Keratinocyte (primary cell): ENCODE data around the gene TMEM54. TPM values are rescaled to one million over a fixed set of nuclear protein-coding genes. Genes with fewer than 3 reads are reported as not detected.

Experiments used
- DNase-seq: peaks from one replicate; pipeline ENCODE4 v3.0.0-alpha.2; 2011; ENCODE audit warnings: low read depth, missing footprints, low spot score
- FAIRE-seq: peaks from 2 replicates; lab custom pipeline; 2011; peaks lifted over from hg19 to GRCh38; lab: Jason Lieb, UNC
- H2AFZ ChIP-seq: 2 replicates; pipeline ENCODE4 v1.6.0; 2012; ENCODE audit warnings: low read length, control low read depth, inconsistent platforms; ENCODE audit not compliant: control insufficient read depth
- H3K27ac ChIP-seq: 2 replicates; pipeline ENCODE4 v1.5.1; 2011; ENCODE audit warnings: low read length; ENCODE audit not compliant: control insufficient read depth, insufficient read depth
- H3K27me3 ChIP-seq: 3 replicates; pipeline ENCODE4 v1.6.0; 2011; ENCODE audit warnings: low read length; ENCODE audit not compliant: control insufficient read depth, insufficient read depth; ENCODE audit errors: extremely low read depth
- H3K36me3 ChIP-seq, 2 experiments: 2 replicates in 1 of 2; 3 replicates in 1 of 2; pipeline ENCODE4 v1.5.1; 2011; ENCODE audit warnings: low read length in 2 of 2, mild to moderate bottlenecking in 1 of 2; ENCODE audit not compliant: control insufficient read depth in 2 of 2, insufficient read depth in 2 of 2; ENCODE audit errors: extremely low read depth in 1 of 2
- H3K4me1 ChIP-seq: 3 replicates; pipeline ENCODE4 v1.5.1; 2011; ENCODE audit warnings: low read length; ENCODE audit not compliant: control insufficient read depth, insufficient read depth; ENCODE audit errors: extremely low read depth
- H3K4me2 ChIP-seq: 3 replicates; pipeline ENCODE4 v1.6.0; 2011; ENCODE audit warnings: low read depth, low read length; ENCODE audit not compliant: control insufficient read depth, insufficient read depth; ENCODE audit errors: extremely low read depth
- H3K4me3 ChIP-seq, 3 experiments: fragments of 200-600 bp in 1 of 3; sonication (generic) in 1 of 3; 2 replicates in 2 of 3; 3 replicates in 1 of 3; pipeline ENCODE4 v1.5.1; 2011 to 2016; ENCODE audit warnings: low read length in 3 of 3, mild to moderate bottlenecking in 3 of 3, control low read depth in 2 of 3, inconsistent platforms in 1 of 3, low read depth in 1 of 3, mixed read lengths in 1 of 3, mixed run types in 1 of 3, moderate library complexity in 1 of 3; ENCODE audit not compliant: control insufficient read depth in 2 of 3, insufficient read depth in 2 of 3; ENCODE audit errors: extremely low read depth in 1 of 3
- H3K79me2 ChIP-seq: 2 replicates; pipeline ENCODE4 v1.6.0; 2012; ENCODE audit warnings: low read length; ENCODE audit not compliant: control insufficient read depth, insufficient read depth
- H3K9ac ChIP-seq: 3 replicates; pipeline ENCODE4 v1.6.0; 2011; ENCODE audit warnings: low read length; ENCODE audit not compliant: control insufficient read depth, insufficient read depth; ENCODE audit errors: extremely low read depth
- H3K9me1 ChIP-seq: 3 replicates; pipeline ENCODE4 v1.6.0; 2011; ENCODE audit warnings: low read length; ENCODE audit not compliant: control insufficient read depth, insufficient read depth; ENCODE audit errors: extremely low read depth
- H3K9me3 ChIP-seq: 2 replicates; pipeline ENCODE4 v1.5.1; 2012; ENCODE audit warnings: low read depth, low read length; ENCODE audit not compliant: control insufficient read depth
- H4K20me1 ChIP-seq: 3 replicates; pipeline ENCODE4 v1.6.0; 2011; ENCODE audit warnings: low read length; ENCODE audit not compliant: control insufficient read depth, insufficient read depth; ENCODE audit errors: extremely low read depth
- CTCF ChIP-seq, 3 experiments: IDR thresholded peaks in 1 of 3; conservative IDR thresholded peaks in 1 of 3; optimal IDR thresholded peaks in 1 of 3; 2 replicates in 2 of 3; 3 replicates in 1 of 3; pipeline versions ENCODE3 to v1.5.1; 2011; ENCODE audit warnings: low read length in 3 of 3, mild to moderate bottlenecking in 3 of 3, moderate library complexity in 2 of 3, control low read depth in 1 of 3, inconsistent platforms in 1 of 3; ENCODE audit not compliant: insufficient read depth in 2 of 3; ENCODE audit errors: extremely low read depth in 1 of 3
- EZH2 ChIP-seq: IDR thresholded peaks from one replicate; pipeline ENCODE4 v1.6.1; 2012; ENCODE audit warnings: inconsistent platforms, mild to moderate bottlenecking, low read length, moderate library complexity
- dilution Hi-C: fragments of 300-500 bp; cut with MboI; formaldehyde crosslinking; loops from one replicate; pipeline ENCODE4 v1.7.0; 2020; ENCODE audit warnings: low sequenced_read_pairs; ENCODE audit not compliant: extremely low pct_ligation_motif_present
- polyA plus RNA-seq, 5 experiments: library from polyadenylated mRNA; depleted of rRNA in 3 of 5; stranded (reverse) in 3 of 5; stranded (forward) in 1 of 5; unstranded in 1 of 5; fragments of >200 nt; gene quantifications; 1 replicate in 1 of 5; 2 replicates in 3 of 5; 3 replicates in 1 of 5; pipeline versions ENCODE4 v1.2.1 to v1.2.3, GENCODE V29; 2011 to 2012; ENCODE audit warnings: missing spikeins in 2 of 5, low read depth in 1 of 5, low replicate concordance in 1 of 5

TMEM54 gene
- polyA plus RNA-seq, 1 donor (not counting 4 experiments of a cell fraction or from before 2014, with no cell fraction given): 59.4 TPM

DNA sequence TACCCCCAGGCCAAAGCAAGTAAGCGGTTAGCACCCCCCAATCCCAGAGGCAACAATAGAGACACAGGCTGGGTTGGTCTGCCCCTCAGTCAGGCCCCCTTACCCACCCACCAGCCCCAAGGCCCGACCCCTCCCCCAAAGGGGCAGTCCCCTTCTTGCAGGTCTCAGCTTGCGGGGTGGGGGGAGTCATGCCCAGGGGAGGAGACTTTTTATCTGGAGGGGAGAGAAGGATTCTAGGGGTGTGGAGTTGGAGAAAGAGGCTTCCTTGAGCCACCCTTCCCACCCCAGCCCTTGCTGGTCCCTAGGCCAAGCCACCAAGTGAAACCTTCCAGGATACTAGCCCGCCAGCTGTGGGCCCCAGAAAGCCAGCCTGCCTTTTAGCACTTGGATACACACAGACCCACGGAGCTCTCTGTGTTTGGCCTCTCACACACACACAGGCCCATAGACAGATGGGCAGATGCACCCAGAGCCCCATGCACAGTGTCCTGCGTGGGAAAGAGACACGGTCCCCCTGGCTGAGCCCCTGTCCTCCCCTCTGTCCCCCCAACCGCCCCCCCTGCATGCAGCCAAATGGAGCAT, 7.1 kb downstream of the TMEM54 start:
- dilution Hi-C loops: no loop called here

DNA sequence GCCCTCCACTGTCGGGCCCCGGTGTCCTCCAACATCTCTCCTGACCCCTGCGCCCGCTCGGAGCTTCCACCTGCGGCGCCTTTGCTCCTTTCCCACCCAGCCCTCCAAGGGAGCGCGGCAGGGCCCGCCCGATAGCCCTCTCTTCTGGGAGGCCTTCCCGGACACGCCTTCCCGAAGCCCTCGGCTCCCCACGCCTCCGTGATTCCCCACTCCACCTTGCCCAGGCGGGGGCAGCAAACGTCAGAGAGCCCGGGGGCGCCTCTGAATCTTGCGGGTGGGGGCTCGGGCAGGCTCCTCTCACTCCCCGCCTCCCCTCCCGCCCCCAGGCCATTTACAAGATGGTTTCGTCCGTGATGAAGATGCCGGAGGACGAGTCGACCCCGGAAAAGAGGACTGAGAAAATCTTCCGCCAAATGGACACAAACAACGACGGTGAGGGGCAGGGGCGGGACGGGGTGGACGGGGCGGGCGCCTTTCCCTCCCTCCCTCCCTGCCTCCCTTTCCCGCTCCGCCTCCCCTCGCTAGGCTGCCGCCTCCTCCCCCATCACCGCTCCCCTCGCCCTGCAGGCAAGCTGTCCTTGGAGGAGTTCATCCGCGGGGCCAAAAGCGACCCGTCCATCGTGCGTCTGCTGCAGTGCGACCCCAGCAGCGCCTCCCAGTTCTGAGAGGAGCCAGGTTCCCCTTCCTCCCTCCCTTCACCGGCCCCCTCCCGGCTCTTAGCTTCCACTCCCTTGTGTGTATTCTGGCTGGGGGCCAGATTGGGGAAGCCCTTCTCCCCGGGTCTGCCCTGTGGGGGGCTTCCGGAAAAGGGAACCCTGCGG, 7.8 kb downstream of the TMEM54 start:
- DNase-seq: no peak
- Histone ChIP-seq H2AFZ (no peak overlapping the region), H3K4me1 (peaks cover 28% of the 10 kb centered on the region), H4K20me1 (no peaks in the 10 kb centered on the region), H3K79me2 (no peaks in the 10 kb centered on the region), H3K27me3 (peaks cover 15% of the 10 kb centered on the region), H3K9me1 (no peaks in the 10 kb centered on the region), H3K4me2 (peak overlapping the region; percentile 76), H3K4me3 (peak overlapping the region; percentile 2 to 39 (median 13)), H3K36me3 (peaks cover 2 to 19% of the 10 kb centered on the region in 2 experiments), H3K27ac (no peak overlapping the region), H3K9ac (no peak overlapping the region), H3K9me3 (no peaks in the 10 kb centered on the region)
- FAIRE-seq: no peak
- dilution Hi-C loops: no loop called here
- TF ChIP-seq CTCF (optimal IDR thresholded peaks at IDR 0.05 in 1 of 3, IDR thresholded peaks at IDR 0.05 in 1 of 3, conservative IDR thresholded peaks at IDR 0.05 in 1 of 3; ENCODE audit: extremely low read depth in 1 of 3, insufficient read depth in 2 of 3, low read length in 3 of 3) (peak in 1 of 3 experiments; percentile 19), EZH2 (no peak)

More for the DNA sequence above, 7.1 kb downstream of the TMEM54 start:
- Histone ChIP-seq H3K27me3 (peaks cover 15% of the 10 kb centered on the region), H3K4me2 (no peak overlapping the region), H3K79me2 (no peaks in the 10 kb centered on the region), H3K4me3 (no peak overlapping the region), H3K9me1 (no peaks in the 10 kb centered on the region), H4K20me1 (no peaks in the 10 kb centered on the region), H3K27ac (no peak overlapping the region), H3K36me3 (peaks cover 2 to 19% of the 10 kb centered on the region in 2 experiments), H3K4me1 (peaks cover 31% of the 10 kb centered on the region), H3K9ac (no peak overlapping the region), H3K9me3 (no peaks in the 10 kb centered on the region), H2AFZ (no peak overlapping the region)
- DNase-seq (no peak), FAIRE-seq (no peak)
- TF ChIP-seq CTCF (optimal IDR thresholded peaks at IDR 0.05 in 1 of 3, IDR thresholded peaks at IDR 0.05 in 1 of 3, conservative IDR thresholded peaks at IDR 0.05 in 1 of 3; ENCODE audit: extremely low read depth in 1 of 3, insufficient read depth in 2 of 3, low read length in 3 of 3) (no peak), EZH2 (no peak)
